Stimulated activated CD8-positive, alpha-beta memory T cell treated with anti-CD3 and anti-CD28 coated beads, Interleukin-12 subunit alpha, Interleukin-12 subunit beta, amount 100 ng/mL, for 1 hour (primary cell): ENCODE data around the gene ALOX12B.
"Not testable (repeated sequence)": the region's sequence is repeated elsewhere in the genome, so short reads cannot be mapped to it uniquely, and the experiment has no call there.

Experiments
- DNase-seq: peaks from one replicate; pipeline ENCODE4 v3.0.0-alpha.2; 2020; ENCODE audit warnings: low read depth

The ALOX12B gene

DNA sequence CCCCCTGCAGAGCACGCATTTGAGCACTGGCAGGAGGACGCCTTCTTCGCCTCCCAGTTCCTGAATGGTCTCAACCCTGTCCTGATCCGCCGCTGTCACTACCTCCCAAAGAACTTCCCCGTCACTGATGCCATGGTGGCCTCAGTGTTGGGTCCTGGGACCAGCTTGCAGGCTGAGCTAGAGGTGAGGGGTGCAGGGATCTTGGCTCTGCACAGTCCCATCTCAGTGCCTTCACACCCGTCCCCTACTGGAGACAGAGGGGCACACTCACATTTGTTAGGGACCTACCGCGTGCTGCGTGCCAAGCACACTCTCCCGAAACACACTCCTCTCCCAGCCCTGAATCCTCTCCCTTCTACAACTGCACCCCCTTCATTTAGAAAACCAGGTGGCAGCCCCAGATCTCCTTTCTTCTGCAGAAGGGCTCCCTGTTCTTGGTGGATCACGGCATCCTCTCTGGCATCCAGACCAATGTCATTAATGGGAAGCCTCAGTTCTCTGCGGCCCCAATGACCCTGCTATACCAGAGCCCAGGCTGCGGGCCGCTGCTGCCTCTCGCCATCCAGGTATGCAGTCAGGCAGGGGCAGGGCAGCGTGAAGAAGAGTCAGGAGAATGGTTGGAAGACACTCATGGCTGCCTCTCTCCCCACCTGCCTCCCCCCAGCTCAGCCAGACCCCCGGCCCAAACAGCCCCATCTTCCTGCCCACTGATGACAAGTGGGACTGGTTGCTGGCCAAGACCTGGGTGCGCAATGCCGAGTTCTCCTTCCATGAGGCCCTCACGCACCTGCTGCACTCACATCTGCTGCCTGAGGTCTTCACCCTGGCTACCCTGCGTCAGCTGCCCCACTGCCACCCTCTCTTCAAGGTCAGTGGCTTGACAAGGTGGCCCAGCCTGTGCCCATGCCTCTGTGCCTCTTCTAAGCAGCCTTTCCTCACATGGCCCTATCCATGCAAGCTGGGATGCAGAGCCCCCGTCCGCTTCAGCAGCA lies 42.4 kb downstream of the ALOX12B start:
- DNase-seq, result no peak

- DNase-seq, result no peak
Measured at GRCh38 chr17:8041979-8042378, 45.5 kb downstream of the ALOX12B start.

GRCh38 chr17:8041249-8041928 lies 46.1 kb downstream of the ALOX12B start:
- no peak for DNase-seq

GRCh38 chr17:8039611-8040168 lies 47.8 kb downstream of the ALOX12B start:
- DNase-seq, result no peak

GRCh38 chr17:8038954-8039610 lies 48.4 kb downstream of the ALOX12B start, which contains the start of gene ALOX15B:
ALOX15B (plus strand) TSS chr17:8039059; CDS start chr17:8039156, 97 bp downstream.
- DNase-seq, result no peak

- no peak for DNase-seq
Measured at GRCh38 chr17:8032442-8032841, 55.1 kb downstream of the ALOX12B start.

DNA sequence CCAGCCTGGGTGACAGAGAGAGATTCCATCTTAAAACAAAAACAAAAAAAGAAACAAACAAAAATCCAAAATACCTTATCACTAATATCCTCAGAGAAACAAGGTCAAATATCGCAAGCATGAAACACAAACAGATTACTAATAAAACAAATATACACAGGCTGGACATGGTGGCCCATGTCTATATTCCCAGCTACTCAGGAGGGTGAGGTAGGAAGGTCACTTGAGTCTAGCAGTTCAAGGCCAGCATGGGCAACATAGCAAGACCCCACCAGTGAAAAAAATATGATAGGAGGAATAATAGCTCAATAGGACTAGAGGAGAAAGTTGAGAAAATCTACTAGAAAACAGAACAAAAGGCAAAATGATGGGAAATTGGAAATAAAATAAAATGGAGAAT lies 55.6 kb downstream of the ALOX12B start:
- DNase-seq, result no peak

DNA sequence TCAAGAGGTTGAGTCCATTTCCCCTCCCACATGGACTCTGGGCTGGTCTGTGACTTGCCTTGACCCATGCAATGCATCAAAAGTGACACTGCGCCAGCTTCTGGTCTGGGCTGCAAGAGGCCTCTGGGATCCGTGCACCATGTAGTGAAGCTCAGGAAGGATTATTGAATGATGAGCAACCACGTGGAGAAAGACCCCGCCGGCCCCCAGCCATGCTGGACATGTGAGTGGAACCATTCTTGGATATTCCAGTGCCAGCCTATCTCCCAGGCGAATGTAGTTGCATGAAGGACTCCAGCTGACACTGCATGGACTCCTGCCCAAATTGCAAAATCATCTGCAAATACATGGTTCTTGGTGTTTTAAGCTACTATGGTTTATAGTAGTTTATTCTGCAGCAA lies 56.3 kb downstream of the ALOX12B start:
- DNase-seq, result no peak

GRCh38 chr17:8029121-8029520 lies 58.4 kb downstream of the ALOX12B start:
- DNase-seq, result no peak

DNA sequence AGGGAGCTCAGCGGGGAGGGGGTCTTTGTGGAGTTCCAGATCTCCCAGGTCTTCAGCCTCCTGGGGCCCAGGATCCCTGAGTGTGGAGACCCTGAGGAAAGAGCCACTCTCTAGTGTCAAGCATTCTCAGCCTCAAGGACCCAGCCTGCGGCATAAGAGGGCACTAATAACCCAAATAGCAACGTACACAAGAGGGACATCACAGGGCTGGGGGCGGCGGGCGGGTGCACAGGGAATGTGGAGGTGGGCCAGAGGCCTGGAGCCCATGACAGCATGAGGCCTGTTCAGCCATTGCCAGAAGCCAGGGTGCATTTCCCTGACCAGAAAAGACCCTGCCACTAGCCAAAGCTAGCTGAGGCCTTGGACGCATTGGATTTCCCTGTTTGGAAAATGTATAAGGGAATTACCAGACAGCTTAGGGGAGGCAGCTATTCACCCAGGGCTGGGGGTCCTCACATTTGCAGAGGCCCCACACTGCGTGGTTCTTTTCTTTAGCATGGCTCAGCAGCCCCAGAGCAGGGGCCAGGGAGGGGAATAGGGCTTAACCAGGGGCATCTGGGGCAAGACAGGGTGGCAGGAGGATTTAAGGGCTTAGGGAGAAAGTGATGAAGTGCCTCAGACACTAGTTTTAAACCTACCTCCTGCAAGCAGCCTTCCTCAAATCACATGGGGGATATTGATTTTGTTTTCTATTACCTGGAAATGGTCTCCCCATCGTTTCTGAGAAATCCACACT lies 62.2 kb downstream of the ALOX12B start:
- no peak for DNase-seq

GRCh38 chr17:8024161-8024560 lies 63.4 kb downstream of the ALOX12B start:
- not testable (repeated sequence) for DNase-seq
